ENCODE measurements around the gene PAPSS2. TPM values are rescaled to one million over a fixed set of nuclear protein-coding genes. Genes with fewer than 3 reads are reported as not detected.

The PAPSS2 gene
- total RNA-seq, 1 donor from 2014 or later: 96.4 TPM

- DNase-seq (ENCODE audit: low spot score): no peak
Measured at GRCh38 chr10:87790185-87790584, 130.5 kb downstream of the PAPSS2 start.

GRCh38 chr10:87794285-87794684 is 134.6 kb downstream of the PAPSS2 start:
- DNase-seq (ENCODE audit: low spot score): no peak

Other genes starting within 250 kb of the PAPSS2 start
- 24.0 TPM for gene MINPP1, start 155.0 kb upstream of the PAPSS2 start, total RNA-seq
- 39.2 TPM for gene ATAD1, start 158.3 kb downstream of the PAPSS2 start, total RNA-seq
- gene KLLN, start 203.7 kb downstream of the PAPSS2 start, total RNA-seq: 0.69 TPM
- gene PTEN, start 203.7 kb downstream of the PAPSS2 start, total RNA-seq: 89.9 TPM